Measurements from ENCODE around the gene SHOC2.
A peak's percentile ranks its signal among the peaks of the same experiment; 100 is the strongest.
"Not testable (repeated sequence)": the region's sequence is repeated elsewhere in the genome, so short reads cannot be mapped to it uniquely, and the experiment has no call there.

Gene SHOC2

GRCh38 chr10:110901954-110902819 is 17.2 kb upstream of the SHOC2 start:
- no peak for DNase-seq

GRCh38 chr10:110903280-110904278 is 15.8 kb upstream of the SHOC2 start:
- no peak for DNase-seq

GRCh38 chr10:110910138-110910537 is 9.3 kb upstream of the SHOC2 start:
- no peak for DNase-seq

- DNase-seq = no peak
These were observed 7.0 kb upstream of the SHOC2 start for GRCh38 chr10:110912374-110912773.

GRCh38 chr10:110914431-110914830 is 5.0 kb upstream of the SHOC2 start:
- no peak for DNase-seq

GRCh38 chr10:110915035-110915434 is 4.4 kb upstream of the SHOC2 start:
- no peak for DNase-seq

GRCh38 chr10:110915600-110915999 is 3.8 kb upstream of the SHOC2 start:
- not testable (repeated sequence) for DNase-seq

GRCh38 chr10:110916554-110917346 is 2.7 kb upstream of the SHOC2 start:
- DNase-seq = no peak

- peak; percentile 90 for DNase-seq
These were observed 1.1 kb upstream of the SHOC2 start for GRCh38 chr10:110918269-110918642.

- DNase-seq = no peak
These were observed 608 bp upstream of the SHOC2 start, which contains the start of gene BBIP1 for GRCh38 chr10:110918643-110919348. BBIP1 (minus strand) TSS chr10:110919180; CDS start chr10:110918157, 1,023 bp downstream.

- DNase-seq = peak; percentile 23 to 25
These were observed 822 bp downstream of the SHOC2 start for GRCh38 chr10:110919971-110920881.

- DNase-seq = no peak
These were observed 4.6 kb downstream of the SHOC2 start for GRCh38 chr10:110923856-110924493.

GRCh38 chr10:110927461-110927860 is 8.1 kb downstream of the SHOC2 start:
- DNase-seq = no peak

- DNase-seq = no peak
These were observed 12.5 kb downstream of the SHOC2 start for GRCh38 chr10:110931769-110932381.

GRCh38 chr10:110932505-110933180 is 13.2 kb downstream of the SHOC2 start:
- DNase-seq = no peak

- no peak for DNase-seq
These were observed 17.4 kb downstream of the SHOC2 start for GRCh38 chr10:110936757-110937156.

GRCh38 chr10:110939419-110939818 is 20.0 kb downstream of the SHOC2 start:
- DNase-seq = no peak

- DNase-seq = no peak
These were observed 25.5 kb downstream of the SHOC2 start for GRCh38 chr10:110944792-110945396.

- DNase-seq = no peak
These were observed 27.1 kb downstream of the SHOC2 start for GRCh38 chr10:110946496-110946895.
